ENCODE data around the gene ISM2.

- TF ChIP-seq CTCF (IDR thresholded peaks at IDR 0.05; ENCODE audit: insufficient read depth, low read length) (no peak), REST (IDR thresholded peaks at IDR 0.05; ENCODE audit: insufficient replicate concordance, low read depth) (no peak), POLR2AphosphoS5 (IDR thresholded peaks at IDR 0.05; ENCODE audit: low read depth) (no peak), GABPA (IDR thresholded peaks at IDR 0.05; ENCODE audit: low read depth) (no peak), SPI1 (IDR thresholded peaks at IDR 0.05; ENCODE audit: borderline replicate concordance, low read depth) (no peak)
Observed at GRCh38 chr14:77508249-77508648, 9.6 kb upstream of the ISM2 start.

Measured in HL-60 (cell line).